ENCODE measurements around the gene KLHL41.
A peak's percentile ranks its signal among the peaks of the same experiment; 100 is the strongest.
"Not testable (repeated sequence)": the region's sequence is repeated elsewhere in the genome, so short reads cannot be mapped to it uniquely, and the experiment has no call there.

Gene KLHL41

GRCh38 chr2:169509955-169510354 is 453 bp downstream of the KLHL41 start:
- no peak for DNase-seq (ENCODE audit: low read depth in 2 of 2)

- DNase-seq (ENCODE audit: low read depth in 2 of 2): no peak
These were observed 994 bp downstream of the KLHL41 start for GRCh38 chr2:169510496-169510895.

- DNase-seq (ENCODE audit: low read depth in 2 of 2): no peak
These were observed 2.3 kb downstream of the KLHL41 start for GRCh38 chr2:169511818-169512217.

- DNase-seq (ENCODE audit: low read depth in 2 of 2): no peak
These were observed 3.0 kb downstream of the KLHL41 start for GRCh38 chr2:169512525-169512924.

GRCh38 chr2:169513094-169513493 is 3.6 kb downstream of the KLHL41 start:
- no peak for DNase-seq (ENCODE audit: low read depth in 2 of 2)

GRCh38 chr2:169513926-169514325 is 4.4 kb downstream of the KLHL41 start:
- no peak for DNase-seq (ENCODE audit: low read depth in 2 of 2)

GRCh38 chr2:169514758-169515157 is 5.3 kb downstream of the KLHL41 start:
- DNase-seq (ENCODE audit: low read depth in 2 of 2): not testable (repeated sequence)

GRCh38 chr2:169516488-169516995 is 7.0 kb downstream of the KLHL41 start:
- DNase-seq (ENCODE audit: low read depth in 2 of 2): not testable (repeated sequence)

GRCh38 chr2:169520896-169521295 is 11.4 kb downstream of the KLHL41 start:
- DNase-seq (ENCODE audit: low read depth in 2 of 2): no peak

- no peak for DNase-seq (ENCODE audit: low read depth in 2 of 2)
These were observed 14.2 kb downstream of the KLHL41 start for GRCh38 chr2:169523681-169524080.

- no peak for DNase-seq (ENCODE audit: low read depth in 2 of 2)
These were observed 15.9 kb downstream of the KLHL41 start for GRCh38 chr2:169525434-169525833.

GRCh38 chr2:169526451-169526850 is 16.9 kb downstream of the KLHL41 start:
- DNase-seq (ENCODE audit: low read depth in 2 of 2): no peak

GRCh38 chr2:169528271-169528701 is 18.8 kb downstream of the KLHL41 start:
- peak; percentile 48 to 67 for DNase-seq (ENCODE audit: low read depth in 2 of 2)

- DNase-seq (ENCODE audit: low read depth in 2 of 2): not testable (repeated sequence)
These were observed 30.0 kb downstream of the KLHL41 start for GRCh38 chr2:169539460-169539859.

GRCh38 chr2:169540146-169540545 is 30.6 kb downstream of the KLHL41 start:
- DNase-seq (ENCODE audit: low read depth in 2 of 2): no peak

GRCh38 chr2:169542433-169542832 is 32.9 kb downstream of the KLHL41 start:
- no peak for DNase-seq (ENCODE audit: low read depth in 2 of 2)

- no peak for DNase-seq (ENCODE audit: low read depth in 2 of 2)
These were observed 37.3 kb downstream of the KLHL41 start for GRCh38 chr2:169546756-169547155.

GRCh38 chr2:169561364-169561763 is 51.9 kb downstream of the KLHL41 start:
- DNase-seq (ENCODE audit: low read depth in 2 of 2): no peak

GRCh38 chr2:169562084-169562483 is 52.6 kb downstream of the KLHL41 start:
- DNase-seq (ENCODE audit: low read depth in 2 of 2): not testable (repeated sequence)

- DNase-seq (ENCODE audit: low read depth in 2 of 2): no peak
These were observed 53.0 kb downstream of the KLHL41 start for GRCh38 chr2:169562519-169562918.

- no peak for DNase-seq (ENCODE audit: low read depth in 2 of 2)
These were observed 56.2 kb downstream of the KLHL41 start for GRCh38 chr2:169565686-169566085.

- no peak for DNase-seq (ENCODE audit: low read depth in 2 of 2)
These were observed 60.4 kb downstream of the KLHL41 start for GRCh38 chr2:169569948-169570347.

GRCh38 chr2:169570752-169571151 is 61.2 kb downstream of the KLHL41 start:
- not testable (repeated sequence) for DNase-seq (ENCODE audit: low read depth in 2 of 2)

- DNase-seq (ENCODE audit: low read depth in 2 of 2): no peak
These were observed 62.1 kb downstream of the KLHL41 start for GRCh38 chr2:169571571-169571970.

Data from stimulated activated CD4-positive, alpha-beta T cell treated with anti-CD3 and anti-CD28 coated beads, Interleukin-15, amount 100 ng/mL, for 48 hours (primary cell).